ENCODE results near the gene MAFB. TPM values are rescaled to one million over a fixed set of nuclear protein-coding genes. Genes with fewer than 3 reads are reported as not detected.

MAFB gene
- total and polyA plus RNA-seq, 4 donors: 4.2 to 66.3 (median 37.9) TPM

- Histone ChIP-seq H3K4me1 (ENCODE audit: control insufficient read depth in 1 of 2, insufficient read depth in 2 of 2, low read length in 2 of 2) (no peaks in the 10 kb centered on the region), H3K4me3 (ENCODE audit: low read length in 2 of 2) (no peak overlapping the region), H3K36me3 (ENCODE audit: control insufficient read depth in 1 of 2, insufficient read depth in 2 of 2, low read length in 1 of 2) (no peaks in the 10 kb centered on the region), H3K9me3 (ENCODE audit: control insufficient read depth, low read length) (no peaks in the 10 kb centered on the region), H3K27me3 (ENCODE audit: control insufficient read depth in 1 of 2, insufficient read depth in 2 of 2, low read length in 1 of 2) (no peaks in the 10 kb centered on the region), H3K27ac (ENCODE audit: low read depth in 1 of 2, low read length in 2 of 2) (no peak overlapping the region)
- no peak for ATAC-seq (ENCODE audit: low FRiP score)
- no peak for DNase-seq
- WGBS, 2 donors: 90 to 94% methylated on average over 8 of the region's 8 CpGs
- intact Hi-C loops (cut with DNase I): no loop called here
Observed at GRCh38 chr20:40718982-40719729, 30.1 kb upstream of the MAFB start.

- Histone ChIP-seq H3K4me1 (ENCODE audit: control insufficient read depth in 1 of 2, insufficient read depth in 2 of 2, low read length in 2 of 2) (no peaks in the 10 kb centered on the region), H3K27ac (ENCODE audit: low read depth in 1 of 2, low read length in 2 of 2) (no peak overlapping the region), H3K4me3 (ENCODE audit: low read length in 2 of 2) (no peak overlapping the region), H3K9me3 (ENCODE audit: control insufficient read depth, low read length) (no peaks in the 10 kb centered on the region), H3K36me3 (ENCODE audit: control insufficient read depth in 1 of 2, insufficient read depth in 2 of 2, low read length in 1 of 2) (no peaks in the 10 kb centered on the region), H3K27me3 (ENCODE audit: control insufficient read depth in 1 of 2, insufficient read depth in 2 of 2, low read length in 1 of 2) (no peaks in the 10 kb centered on the region)
- ATAC-seq (ENCODE audit: low FRiP score) (no peak), DNase-seq (no peak)
- intact Hi-C loops (cut with DNase I): no loop called here
- 89 to 90% methylated on average over 12 of the region's 12 CpGs for WGBS, 2 donors
Observed at GRCh38 chr20:40718214-40718977, 29.4 kb upstream of the MAFB start.

GRCh38 chr20:40717343-40717865, 28.4 kb upstream of the MAFB start:
- no peak for DNase-seq
- WGBS, 2 donors: 76 to 86% methylated on average over 13 of the region's 13 CpGs
- intact Hi-C loops (cut with DNase I): no loop called here

GRCh38 chr20:40715491-40715890, 26.5 kb upstream of the MAFB start:
- intact Hi-C loops (cut with DNase I): no loop called here
- DNase-seq (no peak), ATAC-seq (ENCODE audit: low FRiP score) (no peak)
- Histone ChIP-seq H3K27me3 (ENCODE audit: control insufficient read depth in 1 of 2, insufficient read depth in 2 of 2, low read length in 1 of 2) (no peaks in the 10 kb centered on the region), H3K36me3 (ENCODE audit: control insufficient read depth in 1 of 2, insufficient read depth in 2 of 2, low read length in 1 of 2) (no peaks in the 10 kb centered on the region), H3K4me1 (ENCODE audit: control insufficient read depth in 1 of 2, insufficient read depth in 2 of 2, low read length in 2 of 2) (no peaks in the 10 kb centered on the region), H3K4me3 (ENCODE audit: low read length in 2 of 2) (no peak overlapping the region), H3K27ac (ENCODE audit: low read depth in 1 of 2, low read length in 2 of 2) (no peak overlapping the region), H3K9me3 (ENCODE audit: control insufficient read depth, low read length) (no peaks in the 10 kb centered on the region)
- WGBS, 2 donors: 95 to 100% methylated on average over 3 of the region's 3 CpGs

More at GRCh38 chr20:40717343-40717865, 28.4 kb upstream of the MAFB start:
- H3K36me3 ChIP-seq (ENCODE audit: control insufficient read depth in 1 of 2, insufficient read depth in 2 of 2, low read length in 1 of 2): no peaks in the 10 kb centered on the region
- no peaks in the 10 kb centered on the region for H3K4me1 ChIP-seq (ENCODE audit: control insufficient read depth in 1 of 2, insufficient read depth in 2 of 2, low read length in 2 of 2)
- ATAC-seq (ENCODE audit: low FRiP score): no peak
- H3K9me3 ChIP-seq (ENCODE audit: control insufficient read depth, low read length): no peaks in the 10 kb centered on the region
- H3K4me3 ChIP-seq (ENCODE audit: low read length in 2 of 2): no peak overlapping the region
- H3K27me3 ChIP-seq (ENCODE audit: control insufficient read depth in 1 of 2, insufficient read depth in 2 of 2, low read length in 1 of 2): no peaks in the 10 kb centered on the region
- H3K27ac ChIP-seq (ENCODE audit: low read depth in 1 of 2, low read length in 2 of 2): no peak overlapping the region

- intact Hi-C loops (cut with DNase I): no loop called here
- 79 to 80% methylated on average over 3 of the region's 3 CpGs for WGBS, 2 donors
- no peaks in the 10 kb centered on the region for H3K4me1 ChIP-seq (ENCODE audit: control insufficient read depth in 1 of 2, insufficient read depth in 2 of 2, low read length in 2 of 2)
Observed at GRCh38 chr20:40714916-40715315, 25.9 kb upstream of the MAFB start.

GRCh38 chr20:40714109-40714508, 25.1 kb upstream of the MAFB start:
- intact Hi-C loops (cut with DNase I): no loop called here
- H3K27me3 ChIP-seq (ENCODE audit: control insufficient read depth in 1 of 2, insufficient read depth in 2 of 2, low read length in 1 of 2): no peaks in the 10 kb centered on the region
- H3K9me3 ChIP-seq (ENCODE audit: control insufficient read depth, low read length): no peaks in the 10 kb centered on the region
- DNase-seq (no peak), ATAC-seq (ENCODE audit: low FRiP score) (no peak)
- H3K27ac ChIP-seq (ENCODE audit: low read depth in 1 of 2, low read length in 2 of 2): no peak overlapping the region
- no peaks in the 10 kb centered on the region for H3K4me1 ChIP-seq (ENCODE audit: control insufficient read depth in 1 of 2, insufficient read depth in 2 of 2, low read length in 2 of 2)
- 94 to 97% methylated on average over 4 of the region's 4 CpGs for WGBS, 2 donors
- H3K36me3 ChIP-seq (ENCODE audit: control insufficient read depth in 1 of 2, insufficient read depth in 2 of 2, low read length in 1 of 2): no peaks in the 10 kb centered on the region
- H3K4me3 ChIP-seq (ENCODE audit: low read length in 2 of 2): no peak overlapping the region

More at GRCh38 chr20:40714916-40715315, 25.9 kb upstream of the MAFB start:
- DNase-seq (no peak), ATAC-seq (ENCODE audit: low FRiP score) (no peak)
- no peaks in the 10 kb centered on the region for H3K27me3 ChIP-seq (ENCODE audit: control insufficient read depth in 1 of 2, insufficient read depth in 2 of 2, low read length in 1 of 2)
- no peaks in the 10 kb centered on the region for H3K9me3 ChIP-seq (ENCODE audit: control insufficient read depth, low read length)
- H3K27ac ChIP-seq (ENCODE audit: low read depth in 1 of 2, low read length in 2 of 2): no peak overlapping the region
- no peaks in the 10 kb centered on the region for H3K36me3 ChIP-seq (ENCODE audit: control insufficient read depth in 1 of 2, insufficient read depth in 2 of 2, low read length in 1 of 2)
- H3K4me3 ChIP-seq (ENCODE audit: low read length in 2 of 2): no peak overlapping the region

GRCh38 chr20:40713508-40713907, 24.5 kb upstream of the MAFB start:
- no peak for ATAC-seq (ENCODE audit: low FRiP score)
- intact Hi-C loops (cut with DNase I): no loop called here
- Histone ChIP-seq H3K9me3 (ENCODE audit: control insufficient read depth, low read length) (no peaks in the 10 kb centered on the region), H3K36me3 (ENCODE audit: control insufficient read depth in 1 of 2, insufficient read depth in 2 of 2, low read length in 1 of 2) (no peaks in the 10 kb centered on the region), H3K4me3 (ENCODE audit: low read length in 2 of 2) (no peak overlapping the region), H3K27ac (ENCODE audit: low read depth in 1 of 2, low read length in 2 of 2) (no peak overlapping the region), H3K4me1 (ENCODE audit: control insufficient read depth in 1 of 2, insufficient read depth in 2 of 2, low read length in 2 of 2) (no peaks in the 10 kb centered on the region), H3K27me3 (ENCODE audit: control insufficient read depth in 1 of 2, insufficient read depth in 2 of 2, low read length in 1 of 2) (no peaks in the 10 kb centered on the region)
- WGBS, 2 donors: 89 to 93% methylated on average over 6 of the region's 6 CpGs
- DNase-seq: no peak

- 50 to 59% methylated on average over 13 of the region's 13 CpGs for WGBS, 2 donors
- Histone ChIP-seq H3K4me1 (ENCODE audit: control insufficient read depth in 1 of 2, insufficient read depth in 2 of 2, low read length in 2 of 2) (no peaks in the 10 kb centered on the region), H3K27me3 (ENCODE audit: control insufficient read depth in 1 of 2, insufficient read depth in 2 of 2, low read length in 1 of 2) (no peaks in the 10 kb centered on the region), H3K4me3 (ENCODE audit: low read length in 2 of 2) (no peak overlapping the region), H3K27ac (ENCODE audit: low read depth in 1 of 2, low read length in 2 of 2) (no peak overlapping the region), H3K9me3 (ENCODE audit: control insufficient read depth, low read length) (no peaks in the 10 kb centered on the region), H3K36me3 (ENCODE audit: control insufficient read depth in 1 of 2, insufficient read depth in 2 of 2, low read length in 1 of 2) (no peaks in the 10 kb centered on the region)
- ATAC-seq (ENCODE audit: low FRiP score) (no peak), DNase-seq (no peak)
- intact Hi-C loops (cut with DNase I): no loop called here
Observed at GRCh38 chr20:40711079-40711478, 22.0 kb upstream of the MAFB start.
